Smooth muscle cell (in vitro differentiated cells): Measurements from ENCODE around the gene ZFP91. TPM values are rescaled to one million over a fixed set of nuclear protein-coding genes. Genes with fewer than 3 reads are reported as not detected.

ENCODE experiments used
- DNase-seq: peaks from one replicate; lab custom pipeline; 2025; ENCODE audit not compliant: unreplicated experiment; lab: John Stamatoyannopoulos, UW
- H2AFZ ChIP-seq: fragments of 200-600 bp; sonication (generic); 2 replicates; pipeline ENCODE4 v1.6.0; 2016; ENCODE audit warnings: antibody characterized with exemption, low read depth, mild to moderate bottlenecking
- H3F3A ChIP-seq: fragments of 200-600 bp; sonication (generic); 2 replicates; pipeline ENCODE4 v1.6.0; 2017; ENCODE audit warnings: antibody characterized with exemption, low read depth
- H3K27ac ChIP-seq: fragments of 200-600 bp; sonication (generic); 2 replicates; pipeline ENCODE4 v1.5.1; 2016; ENCODE audit warnings: low read depth, mild to moderate bottlenecking
- H3K27me3 ChIP-seq: fragments of 200-600 bp; sonication (generic); 2 replicates; pipeline ENCODE4 v1.6.1; 2016; ENCODE audit warnings: low read depth, mild to moderate bottlenecking
- H3K36me3 ChIP-seq: fragments of 200-600 bp; sonication (generic); 2 replicates; pipeline ENCODE4 v1.5.1; 2016; ENCODE audit warnings: low read depth
- H3K4me1 ChIP-seq: fragments of 200-600 bp; sonication (generic); 2 replicates; pipeline ENCODE4 v1.5.1; 2016; ENCODE audit warnings: low read depth
- H3K4me2 ChIP-seq: fragments of 200-600 bp; sonication (generic); 2 replicates; pipeline ENCODE4 v1.6.0; 2016; ENCODE audit warnings: mild to moderate bottlenecking
- H3K4me3 ChIP-seq: fragments of 200-600 bp; sonication (generic); 2 replicates; pipeline ENCODE4 v1.5.1; 2016; ENCODE audit warnings: mild to moderate bottlenecking
- H3K79me2 ChIP-seq: fragments of 200-600 bp; sonication (generic); 2 replicates; pipeline ENCODE4 v1.6.0; 2016; ENCODE audit warnings: low read depth, mild to moderate bottlenecking
- H3K9ac ChIP-seq: fragments of 200-600 bp; sonication (generic); 2 replicates; pipeline ENCODE4 v1.6.0; 2016; ENCODE audit warnings: low read depth
- H3K9me3 ChIP-seq: fragments of 200-600 bp; sonication (generic); replicated peaks from 2 replicates; pipeline ENCODE4 v1.5.1; 2016; ENCODE audit warnings: low read depth
- H4K20me1 ChIP-seq: fragments of 200-600 bp; sonication (generic); 2 replicates; pipeline ENCODE4 v1.6.0; 2016; ENCODE audit warnings: low read depth
- CTCF ChIP-seq: fragments of 200-600 bp; sonication (generic); IDR thresholded peaks from 2 replicates; pipeline ENCODE4 v1.5.1; 2017; ENCODE audit warnings: borderline replicate concordance, mild to moderate bottlenecking, antibody characterized with exemption; ENCODE audit not compliant: insufficient read depth, poor library complexity, severe bottlenecking
- WGBS: methylation state at CpG from one replicate; pipeline ENCODE4 v1.1.7; 2016; ENCODE audit warnings: low lambda C conversion rate; 5-methylcytosine and 5-hydroxymethylcytosine counted together
- polyA plus RNA-seq: library from polyadenylated mRNA; unstranded; fragments of >200 nt; fragmentation: Nextera tagmentation; extraction: Ambion mirVana; gene quantifications from 2 replicates; pipeline ENCODE4 v1.2.1, GENCODE V29; 2016
- total RNA-seq: library from RNA; depleted of rRNA; stranded (reverse); fragments of >200 nt; gene quantifications from 2 replicates; pipeline ENCODE4 v1.2.3, GENCODE V29; 2014

Gene ZFP91
- total and polyA plus RNA-seq, 2 experiments from 2014 or later: 14.5 to 47.4 TPM

GRCh38 chr11:58573451-58574104, 5.3 kb upstream of the ZFP91 start:
- no peaks in the 10 kb centered on the region for H3K36me3 ChIP-seq
- TF ChIP-seq CTCF: no peak
- H3K9me3 ChIP-seq: no peaks in the 10 kb centered on the region
- no peaks in the 10 kb centered on the region for H3K27me3 ChIP-seq
- DNase-seq: peak; percentile 4
- no peaks in the 10 kb centered on the region for H3K79me2 ChIP-seq
- H2AFZ ChIP-seq: no peak overlapping the region
- H3K9ac ChIP-seq: peak overlapping the region; percentile 56
- H3K27ac ChIP-seq: peak overlapping the region; percentile 100
- peaks cover 7% of the 10 kb centered on the region for H3K4me1 ChIP-seq
- peak overlapping the region; percentile 6 for H3K4me3 ChIP-seq
- peak overlapping the region; percentile 78 for H3K4me2 ChIP-seq
- peaks cover 16% of the 10 kb centered on the region for H3F3A ChIP-seq
- H4K20me1 ChIP-seq: no peaks in the 10 kb centered on the region
- 68% methylated on average over 4 of the region's 4 CpGs for WGBS

GRCh38 chr11:58574881-58575280, 4.0 kb upstream of the ZFP91 start:
- Histone ChIP-seq H3K27me3 (no peaks in the 10 kb centered on the region), H3K79me2 (peaks cover 3% of the 10 kb centered on the region), H3K9ac (peak overlapping the region; percentile 3), H3K27ac (peak overlapping the region; percentile 100), H3K36me3 (no peaks in the 10 kb centered on the region), H2AFZ (no peak overlapping the region), H3K4me1 (peaks cover 8% of the 10 kb centered on the region), H3F3A (peaks cover 16% of the 10 kb centered on the region), H3K4me2 (no peak overlapping the region), H4K20me1 (peaks cover 3% of the 10 kb centered on the region), H3K4me3 (no peak overlapping the region), H3K9me3 (no peaks in the 10 kb centered on the region)
- TF ChIP-seq CTCF: no peak
- DNase-seq: no peak

- WGBS: 94% methylated on average over 6 of the region's 6 CpGs
- peaks cover 9% of the 10 kb centered on the region for H3K79me2 ChIP-seq
These were observed 3.4 kb upstream of the ZFP91 start, which contains the start of gene LPXN for GRCh38 chr11:58575377-58576020. TSS of gene LPXN (minus strand) at chr11:58575856. CDS start at chr11:58575772, 84 bp downstream.

More at GRCh38 chr11:58575377-58576020, 3.4 kb upstream of the ZFP91 start, which contains the start of gene LPXN:
- no peak within 1 kb of the TSS for H2AFZ ChIP-seq
- peak within 1 kb of the TSS; percentile 89 for H3K4me2 ChIP-seq
- TF ChIP-seq CTCF: no peak
- H3K27me3 ChIP-seq: no peaks in the 10 kb centered on the region
- peaks cover 9% of the 10 kb centered on the region for H4K20me1 ChIP-seq
- peaks cover 14% of the 10 kb centered on the region for H3K4me1 ChIP-seq
- DNase-seq: no peak
- peaks cover 16% of the 10 kb centered on the region for H3F3A ChIP-seq
- H3K36me3 ChIP-seq: no peaks in the 10 kb centered on the region
- H3K9me3 ChIP-seq: no peaks in the 10 kb centered on the region
- H3K9ac ChIP-seq: peak within 1 kb of the TSS; percentile 100
- peak within 1 kb of the TSS; percentile 100 for H3K27ac ChIP-seq
- H3K4me3 ChIP-seq: peak within 1 kb of the TSS; percentile 78
